HG03558 (cell line): Measurements from ENCODE around the gene NLK.
"Not testable (repeated sequence)": the region's sequence is repeated elsewhere in the genome, so short reads cannot be mapped to it uniquely, and the experiment has no call there.

Experiments used
- ATAC-seq: cut with Tn5 transposase; IDR thresholded peaks from one replicate; pipeline ENCODE4 v1.9.1; 2021; ENCODE audit warnings: moderate number of reproducible peaks; ENCODE audit not compliant: unreplicated experiment; ENCODE audit errors: extremely low read depth

Gene NLK

GRCh38 chr17:28141773-28142172, 99.3 kb downstream of the NLK start:
- no peak for ATAC-seq

GRCh38 chr17:28142305-28142704, 99.8 kb downstream of the NLK start:
- ATAC-seq = no peak

GRCh38 chr17:28144019-28144418, 101.5 kb downstream of the NLK start:
- no peak for ATAC-seq

- no peak for ATAC-seq
These were observed 102.9 kb downstream of the NLK start for GRCh38 chr17:28145348-28145747.

GRCh38 chr17:28147017-28147416, 104.5 kb downstream of the NLK start:
- ATAC-seq = no peak

GRCh38 chr17:28151001-28151400, 108.5 kb downstream of the NLK start:
- no peak for ATAC-seq

- no peak for ATAC-seq
These were observed 111.7 kb downstream of the NLK start for GRCh38 chr17:28154214-28154613.

GRCh38 chr17:28155405-28155804, 112.9 kb downstream of the NLK start:
- not testable (repeated sequence) for ATAC-seq

- ATAC-seq = no peak
These were observed 116.5 kb downstream of the NLK start for GRCh38 chr17:28159004-28159403.

GRCh38 chr17:28159924-28160323, 117.4 kb downstream of the NLK start:
- ATAC-seq = no peak

- ATAC-seq = no peak
These were observed 118.1 kb downstream of the NLK start for GRCh38 chr17:28160610-28161009.

GRCh38 chr17:28161311-28161710, 118.8 kb downstream of the NLK start:
- ATAC-seq = no peak

GRCh38 chr17:28166478-28166877, 124.0 kb downstream of the NLK start:
- no peak for ATAC-seq

- no peak for ATAC-seq
These were observed 127.3 kb downstream of the NLK start for GRCh38 chr17:28169621-28170349.

GRCh38 chr17:28170771-28171170, 128.3 kb downstream of the NLK start:
- no peak for ATAC-seq

GRCh38 chr17:28173031-28173561, 130.6 kb downstream of the NLK start:
- ATAC-seq = no peak

- no peak for ATAC-seq
These were observed 131.3 kb downstream of the NLK start for GRCh38 chr17:28173801-28174200.

GRCh38 chr17:28174352-28175046, 132.0 kb downstream of the NLK start:
- ATAC-seq = no peak

- ATAC-seq = no peak
These were observed 134.9 kb downstream of the NLK start for GRCh38 chr17:28177351-28177750.

GRCh38 chr17:28178800-28179199, 136.3 kb downstream of the NLK start:
- ATAC-seq = no peak

- ATAC-seq = no peak
These were observed 138.0 kb downstream of the NLK start for GRCh38 chr17:28180449-28180848.

- no peak for ATAC-seq
These were observed 139.1 kb downstream of the NLK start for GRCh38 chr17:28181568-28181967.
